Neural cell (in vitro differentiated cells): ENCODE measurements around the gene LRIG1.

Source experiments
- CTCF ChIP-seq: fragments of 450-650 bp; IDR thresholded peaks from 2 replicates; pipeline ENCODE4 v1.5.1; 2014; ENCODE audit warnings: antibody characterized with exemption, mild to moderate bottlenecking, moderate library complexity; ENCODE audit not compliant: poor library complexity, severe bottlenecking
- EZH2 ChIP-seq: fragments of 200-600, 300-800 bp; shearing (Covaris generic), sonication (generic); IDR thresholded peaks from 2 replicates; pipeline ENCODE4 v1.6.1; 2014; ENCODE audit warnings: antibody characterized with exemption, low read length, borderline replicate concordance, mild to moderate bottlenecking; ENCODE audit not compliant: insufficient read depth, poor library complexity, severe bottlenecking
- SMC3 ChIP-seq: fragments of 450-650 bp; conservative IDR thresholded peaks from 2 replicates; pipeline ENCODE4 v1.6.1; 2014; ENCODE audit warnings: antibody characterized with exemption, mild to moderate bottlenecking, moderate library complexity; ENCODE audit not compliant: poor library complexity
- TF ChIP-seq, protein P1 (sequence below): IDR thresholded peaks from 2 replicates; pipeline ENCODE4 v1.6.1; 2012; ENCODE audit warnings: borderline replicate concordance

DNA sequence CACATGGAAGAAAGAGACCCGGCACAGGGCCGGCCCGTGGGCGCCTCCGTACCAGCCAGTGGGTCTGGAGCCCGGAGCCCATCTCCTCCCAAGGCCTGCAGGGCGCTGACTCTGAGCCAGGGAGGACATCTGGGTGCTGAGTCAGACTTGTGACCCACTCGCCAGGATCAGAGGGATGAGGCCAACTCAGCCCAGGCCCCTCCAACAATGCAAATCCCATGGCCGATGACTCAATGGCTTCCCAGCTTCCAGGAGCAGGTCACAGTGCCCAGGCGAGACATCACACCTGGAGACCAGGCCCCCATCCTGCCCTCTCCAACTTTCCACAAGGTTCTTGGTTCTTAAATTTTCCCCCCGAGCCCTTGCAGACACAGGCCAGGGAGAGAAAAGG is 95.1 kb downstream of the LRIG1 start:
- no peak for TF ChIP-seq CTCF
- no peak for TF ChIP-seq SMC3
- TF ChIP-seq EZH2 = no peak
- TF ChIP-seq, protein P1, sequence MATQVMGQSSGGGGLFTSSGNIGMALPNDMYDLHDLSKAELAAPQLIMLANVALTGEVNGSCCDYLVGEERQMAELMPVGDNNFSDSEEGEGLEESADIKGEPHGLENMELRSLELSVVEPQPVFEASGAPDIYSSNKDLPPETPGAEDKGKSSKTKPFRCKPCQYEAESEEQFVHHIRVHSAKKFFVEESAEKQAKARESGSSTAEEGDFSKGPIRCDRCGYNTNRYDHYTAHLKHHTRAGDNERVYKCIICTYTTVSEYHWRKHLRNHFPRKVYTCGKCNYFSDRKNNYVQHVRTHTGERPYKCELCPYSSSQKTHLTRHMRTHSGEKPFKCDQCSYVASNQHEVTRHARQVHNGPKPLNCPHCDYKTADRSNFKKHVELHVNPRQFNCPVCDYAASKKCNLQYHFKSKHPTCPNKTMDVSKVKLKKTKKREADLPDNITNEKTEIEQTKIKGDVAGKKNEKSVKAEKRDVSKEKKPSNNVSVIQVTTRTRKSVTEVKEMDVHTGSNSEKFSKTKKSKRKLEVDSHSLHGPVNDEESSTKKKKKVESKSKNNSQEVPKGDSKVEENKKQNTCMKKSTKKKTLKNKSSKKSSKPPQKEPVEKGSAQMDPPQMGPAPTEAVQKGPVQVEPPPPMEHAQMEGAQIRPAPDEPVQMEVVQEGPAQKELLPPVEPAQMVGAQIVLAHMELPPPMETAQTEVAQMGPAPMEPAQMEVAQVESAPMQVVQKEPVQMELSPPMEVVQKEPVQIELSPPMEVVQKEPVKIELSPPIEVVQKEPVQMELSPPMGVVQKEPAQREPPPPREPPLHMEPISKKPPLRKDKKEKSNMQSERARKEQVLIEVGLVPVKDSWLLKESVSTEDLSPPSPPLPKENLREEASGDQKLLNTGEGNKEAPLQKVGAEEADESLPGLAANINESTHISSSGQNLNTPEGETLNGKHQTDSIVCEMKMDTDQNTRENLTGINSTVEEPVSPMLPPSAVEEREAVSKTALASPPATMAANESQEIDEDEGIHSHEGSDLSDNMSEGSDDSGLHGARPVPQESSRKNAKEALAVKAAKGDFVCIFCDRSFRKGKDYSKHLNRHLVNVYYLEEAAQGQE = no peak
